AG20443 (cell line): ENCODE results near the gene OPCML.

Experiments used
- DNase-seq: peaks from one replicate; pipeline ENCODE4 v3.0.0; 2012; ENCODE audit warnings: low spot score, mixed read lengths

OPCML gene

DNA sequence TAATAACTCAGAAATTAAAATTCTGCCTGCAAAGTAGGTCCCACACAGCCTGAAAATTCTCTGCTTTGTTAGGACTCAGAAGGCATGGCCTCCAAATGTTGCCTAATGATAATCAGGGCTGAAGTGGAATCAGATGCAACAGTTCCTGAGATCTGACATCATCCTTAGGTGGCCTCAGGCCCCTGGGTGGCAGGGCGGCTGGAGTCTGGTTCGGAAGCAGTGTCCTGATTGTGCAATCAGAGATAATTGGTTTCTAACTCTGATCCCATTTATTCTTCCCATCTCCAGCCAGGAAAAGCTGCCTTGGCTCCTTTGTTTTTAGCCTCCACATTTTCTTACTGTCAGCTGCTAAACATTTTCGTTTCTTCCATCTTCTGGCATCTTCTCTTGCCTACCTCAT, 399.3 kb downstream of the OPCML start:
- DNase-seq, result no peak

- no peak for DNase-seq
These were observed 404.6 kb downstream of the OPCML start for GRCh38 chr11:133127741-133128140.

GRCh38 chr11:133123796-133124195, 408.5 kb downstream of the OPCML start:
- no peak for DNase-seq

- no peak for DNase-seq
These were observed 408.9 kb downstream of the OPCML start for GRCh38 chr11:133123366-133123765.

DNA sequence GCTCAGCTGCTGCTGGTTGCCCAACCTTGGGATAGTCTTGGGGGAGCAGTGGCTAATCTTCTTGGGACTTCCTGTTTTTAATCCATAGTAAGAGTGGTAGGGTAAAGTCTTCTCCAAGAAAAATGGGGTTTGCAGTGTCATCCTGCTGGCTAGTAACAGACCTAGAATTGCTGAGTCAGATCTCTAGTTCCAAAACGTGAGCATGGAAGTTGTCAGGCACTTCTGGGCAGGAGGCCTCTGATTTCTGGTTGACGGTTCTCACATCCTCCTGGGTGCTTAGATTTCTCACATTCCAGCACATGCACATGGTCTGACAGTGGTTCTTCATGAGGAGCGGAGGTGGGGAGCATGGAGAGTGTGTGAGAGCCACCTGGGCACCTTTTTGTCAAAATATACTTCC, 410.0 kb downstream of the OPCML start:
- DNase-seq, result no peak

- no peak for DNase-seq
These were observed 413.6 kb downstream of the OPCML start for GRCh38 chr11:133118563-133119268.

GRCh38 chr11:133115099-133115498, 417.2 kb downstream of the OPCML start:
- DNase-seq, result no peak

DNA sequence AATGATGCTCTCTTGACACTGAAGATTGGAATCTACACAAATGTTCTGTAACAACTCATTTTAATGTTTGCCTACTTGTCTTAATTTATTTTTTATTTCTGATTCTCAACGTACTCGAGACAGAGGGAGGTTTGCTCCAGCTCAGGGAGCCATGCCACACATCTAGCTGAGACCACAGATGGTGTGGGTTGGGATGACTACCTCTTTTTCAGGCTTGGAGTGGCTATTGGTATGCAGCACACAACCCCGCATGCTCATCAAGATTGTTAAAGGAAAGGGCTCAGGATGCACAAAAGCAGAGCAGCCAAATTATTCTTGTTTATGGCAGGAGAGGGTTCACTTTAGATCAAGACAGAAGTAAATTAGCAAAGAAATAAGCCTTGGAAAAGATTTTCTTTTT, 424.5 kb downstream of the OPCML start:
- no peak for DNase-seq

GRCh38 chr11:133107136-133107535, 425.2 kb downstream of the OPCML start:
- no peak for DNase-seq

- DNase-seq, result no peak
These were observed 425.9 kb downstream of the OPCML start for GRCh38 chr11:133106417-133106816.

- DNase-seq, result no peak
These were observed 428.1 kb downstream of the OPCML start for GRCh38 chr11:133104009-133104744.

DNA sequence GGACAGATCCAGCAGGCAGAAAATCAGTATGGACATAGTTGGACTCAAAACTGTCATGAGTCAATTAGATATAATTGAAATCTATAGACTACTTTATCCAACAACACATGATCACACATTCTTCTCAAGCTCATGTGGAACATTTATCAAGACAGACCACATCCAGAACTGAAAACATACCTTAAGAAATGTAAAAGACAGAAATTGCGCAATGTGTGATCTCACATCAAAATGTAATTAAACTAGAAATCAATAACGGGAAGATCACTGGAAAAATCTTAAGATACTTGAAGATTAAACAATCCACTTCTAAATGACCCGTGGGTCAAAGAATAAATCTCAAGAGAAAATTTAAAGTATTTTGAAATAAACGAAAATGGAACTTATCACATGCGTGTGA, 435.3 kb downstream of the OPCML start:
- DNase-seq, result no peak

GRCh38 chr11:133086518-133086917, 445.8 kb downstream of the OPCML start:
- no peak for DNase-seq

GRCh38 chr11:133082841-133083488, 449.3 kb downstream of the OPCML start:
- DNase-seq, result peak; percentile 96

GRCh38 chr11:133082453-133082781, 449.9 kb downstream of the OPCML start:
- DNase-seq, result no peak

DNA sequence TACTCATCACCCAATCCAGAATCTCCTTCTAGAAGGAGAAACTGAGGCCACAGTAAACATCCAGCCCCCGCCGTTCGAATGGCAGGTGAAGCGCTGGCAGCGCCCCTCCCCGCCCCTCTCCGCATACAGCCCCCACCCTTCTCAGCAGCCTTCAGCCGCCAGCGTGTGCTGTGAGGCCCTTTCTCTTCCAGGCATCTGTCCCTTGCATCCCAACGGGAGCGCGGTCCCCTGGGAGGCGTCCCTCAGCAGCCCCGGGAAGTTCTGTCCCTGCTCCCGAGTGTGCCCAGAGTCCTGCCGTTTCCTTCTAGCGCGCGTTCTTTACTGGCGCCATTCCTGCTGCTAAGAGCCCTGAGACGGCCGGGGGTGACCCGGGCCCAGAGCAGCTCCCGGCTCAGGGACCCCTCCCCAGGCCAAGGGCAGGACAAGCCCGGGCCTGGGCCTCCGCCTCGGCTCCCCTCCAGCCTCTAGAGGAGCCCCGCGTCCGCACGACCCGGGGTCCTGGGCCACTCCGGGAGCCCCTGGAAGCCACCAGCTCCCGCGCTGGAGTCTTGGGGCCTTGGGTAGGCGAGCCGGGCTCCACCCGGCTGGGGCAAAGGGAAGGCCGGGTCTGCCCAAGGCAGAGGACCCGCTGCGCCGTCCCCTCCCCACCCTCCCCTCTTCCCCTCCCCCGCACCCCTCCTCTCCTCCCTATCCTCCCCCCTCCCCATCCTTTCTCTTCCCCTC, 450.4 kb downstream of the OPCML start:
- DNase-seq, result no peak

- DNase-seq, result no peak
These were observed 451.3 kb downstream of the OPCML start for GRCh38 chr11:133081020-133081419.

- peak; percentile 76 for DNase-seq
These were observed 453.5 kb downstream of the OPCML start for GRCh38 chr11:133078591-133079404.

GRCh38 chr11:133078012-133078411, 454.3 kb downstream of the OPCML start:
- no peak for DNase-seq

DNA sequence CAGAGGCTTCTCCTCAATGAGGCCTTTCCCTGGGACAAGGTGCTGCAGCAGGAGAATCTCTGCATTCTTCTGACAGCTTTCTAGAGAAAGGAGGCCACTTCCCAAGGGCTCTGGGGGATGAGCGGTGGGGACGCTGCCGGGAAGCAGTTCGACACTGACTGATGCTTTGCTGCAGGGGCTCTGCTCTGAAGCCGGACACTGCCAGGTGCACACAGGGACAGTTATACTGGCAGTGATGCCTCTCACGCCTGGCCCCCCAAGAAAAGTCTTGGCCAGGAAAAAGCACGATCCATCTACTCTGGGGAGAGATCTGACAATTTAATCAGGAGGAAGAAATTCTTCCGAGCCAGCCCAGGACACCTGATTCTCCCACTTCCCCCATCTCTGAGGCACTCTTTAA, 456.9 kb downstream of the OPCML start:
- DNase-seq, result no peak

- DNase-seq, result no peak
These were observed 459.3 kb downstream of the OPCML start for GRCh38 chr11:133072858-133073582.
